Mammary epithelial cell (primary cell): ENCODE data around the gene ACVR1C.

Experiments used
- EZH2 ChIP-seq: IDR thresholded peaks from 2 replicates; pipeline ENCODE4 v1.6.1; 2012; ENCODE audit warnings: low read length, inconsistent platforms, borderline replicate concordance
- TF ChIP-seq, protein P1 (sequence below), 2 donors: IDR thresholded peaks in 1 of 2; conservative IDR thresholded peaks in 1 of 2; 2 replicates each; pipeline ENCODE4 v1.5.1; 2011 to 2012; ENCODE audit warnings: inconsistent platforms in 2 of 2, low read length in 2 of 2, mild to moderate bottlenecking in 2 of 2, control low read depth in 1 of 2, low read depth in 1 of 2; ENCODE audit not compliant: insufficient read depth in 1 of 2; ENCODE audit errors: extremely low read depth in 1 of 2

DNA sequence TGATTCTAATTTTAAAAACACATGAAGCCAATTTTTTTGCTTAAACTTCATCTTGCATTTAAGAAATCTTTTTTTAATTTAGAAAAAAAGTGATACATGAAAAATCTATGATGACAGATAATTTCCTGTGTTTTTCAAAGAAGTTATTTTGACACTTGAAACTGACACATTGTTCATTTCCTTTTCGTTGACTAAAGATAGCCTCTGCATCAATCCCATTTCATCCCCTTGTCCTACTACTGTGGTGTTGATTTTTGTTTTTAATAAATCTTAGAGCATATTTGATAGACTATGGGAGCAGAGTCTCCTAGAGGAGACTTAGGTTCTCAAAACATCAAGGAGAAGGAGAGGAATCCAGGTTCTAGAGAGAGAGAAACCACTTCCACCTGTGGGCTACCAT is 70.9 kb downstream of the ACVR1C start:
- TF ChIP-seq, protein P1, sequence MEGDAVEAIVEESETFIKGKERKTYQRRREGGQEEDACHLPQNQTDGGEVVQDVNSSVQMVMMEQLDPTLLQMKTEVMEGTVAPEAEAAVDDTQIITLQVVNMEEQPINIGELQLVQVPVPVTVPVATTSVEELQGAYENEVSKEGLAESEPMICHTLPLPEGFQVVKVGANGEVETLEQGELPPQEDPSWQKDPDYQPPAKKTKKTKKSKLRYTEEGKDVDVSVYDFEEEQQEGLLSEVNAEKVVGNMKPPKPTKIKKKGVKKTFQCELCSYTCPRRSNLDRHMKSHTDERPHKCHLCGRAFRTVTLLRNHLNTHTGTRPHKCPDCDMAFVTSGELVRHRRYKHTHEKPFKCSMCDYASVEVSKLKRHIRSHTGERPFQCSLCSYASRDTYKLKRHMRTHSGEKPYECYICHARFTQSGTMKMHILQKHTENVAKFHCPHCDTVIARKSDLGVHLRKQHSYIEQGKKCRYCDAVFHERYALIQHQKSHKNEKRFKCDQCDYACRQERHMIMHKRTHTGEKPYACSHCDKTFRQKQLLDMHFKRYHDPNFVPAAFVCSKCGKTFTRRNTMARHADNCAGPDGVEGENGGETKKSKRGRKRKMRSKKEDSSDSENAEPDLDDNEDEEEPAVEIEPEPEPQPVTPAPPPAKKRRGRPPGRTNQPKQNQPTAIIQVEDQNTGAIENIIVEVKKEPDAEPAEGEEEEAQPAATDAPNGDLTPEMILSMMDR (conservative IDR thresholded peaks at IDR 0.05 in 1 of 2, IDR thresholded peaks at IDR 0.05 in 1 of 2; ENCODE audit: extremely low read depth in 1 of 2, insufficient read depth in 1 of 2, low read depth in 1 of 2, low read length in 2 of 2), result no peak
- TF ChIP-seq EZH2, result no peak
